Activated T-cell treated with anti-CD3 and anti-CD28 coated beads for 1 hour (primary cell): Measurements from ENCODE around the gene RAB11A.
"Not testable (repeated sequence)": the region's sequence is repeated elsewhere in the genome, so short reads cannot be mapped to it uniquely, and the experiment has no call there.

ENCODE experiments used
- DNase-seq: peaks from one replicate; pipeline ENCODE4 v3.0.0-alpha.2; 2020; ENCODE audit warnings: low read depth

RAB11A gene

DNA sequence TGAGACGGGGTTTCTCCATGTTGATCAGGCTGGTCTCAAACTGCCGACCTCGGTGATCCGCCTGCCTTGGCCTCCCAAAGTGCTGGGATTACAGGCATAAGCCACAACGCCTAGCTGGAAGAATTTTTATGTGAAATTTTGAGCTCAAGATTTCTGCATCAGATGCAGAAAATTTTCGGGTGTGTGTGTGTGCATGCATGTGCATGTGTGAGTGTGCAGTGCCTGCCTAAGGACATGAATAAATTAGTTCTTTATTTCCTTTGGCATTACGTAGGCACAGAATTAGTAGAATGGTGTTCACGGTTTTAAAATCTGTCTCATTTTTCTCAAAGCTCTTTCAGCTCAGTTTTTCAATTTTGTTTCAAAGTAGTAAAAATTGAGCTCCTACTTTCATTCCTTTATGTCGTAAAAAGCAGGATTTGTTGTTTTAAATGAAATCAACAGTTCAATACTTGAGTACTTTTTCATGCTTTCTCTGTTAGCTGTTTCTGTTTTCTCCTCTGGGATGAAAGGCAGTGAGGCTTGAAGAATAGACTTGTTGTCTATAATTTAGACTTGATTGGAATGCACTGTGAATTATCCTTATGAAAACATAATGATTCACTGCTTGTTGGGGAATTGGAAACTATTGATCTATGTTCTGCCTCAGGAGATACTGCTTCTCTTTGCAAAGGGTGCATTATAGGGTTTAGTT is 23.3 kb upstream of the RAB11A start:
- DNase-seq, result no peak

DNA sequence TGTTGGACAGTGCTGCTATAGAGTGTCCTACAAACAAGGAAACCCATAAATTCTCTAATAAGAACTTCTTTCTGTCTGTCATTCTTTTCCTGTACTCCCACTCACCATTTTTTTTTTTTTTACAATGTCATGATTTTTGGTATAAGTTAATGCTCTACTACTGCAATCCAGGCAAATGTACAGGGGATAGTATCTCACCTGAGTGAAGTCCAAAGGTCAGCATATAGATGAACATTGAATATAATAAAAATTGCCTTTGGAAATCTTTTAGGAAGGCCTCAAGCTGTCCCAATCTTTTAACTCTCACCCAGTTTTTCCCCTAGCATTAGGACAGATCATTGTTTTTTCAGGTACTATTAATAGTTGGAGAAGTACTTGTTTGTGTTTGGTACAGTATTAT is 21.3 kb upstream of the RAB11A start:
- DNase-seq, result no peak

DNA sequence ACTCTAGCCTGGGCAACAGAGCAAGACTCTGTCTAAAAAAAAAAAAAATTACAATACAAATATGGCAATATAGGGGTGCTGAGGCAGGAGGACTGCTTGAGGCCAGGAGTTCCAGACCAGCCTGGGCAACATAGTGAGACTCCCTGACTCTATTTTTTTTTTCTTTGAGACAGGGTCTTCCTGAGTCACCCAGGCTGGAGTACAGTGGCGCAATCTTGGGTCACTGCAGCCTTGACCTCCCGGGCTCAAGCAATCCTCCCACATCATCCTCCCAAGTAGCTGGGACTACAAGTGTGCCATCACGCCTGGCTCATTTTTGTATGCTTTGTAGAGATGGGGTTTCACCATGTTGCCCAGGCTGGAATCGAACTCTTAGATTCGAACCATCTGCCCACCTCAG is 17.3 kb upstream of the RAB11A start:
- no peak for DNase-seq

DNA sequence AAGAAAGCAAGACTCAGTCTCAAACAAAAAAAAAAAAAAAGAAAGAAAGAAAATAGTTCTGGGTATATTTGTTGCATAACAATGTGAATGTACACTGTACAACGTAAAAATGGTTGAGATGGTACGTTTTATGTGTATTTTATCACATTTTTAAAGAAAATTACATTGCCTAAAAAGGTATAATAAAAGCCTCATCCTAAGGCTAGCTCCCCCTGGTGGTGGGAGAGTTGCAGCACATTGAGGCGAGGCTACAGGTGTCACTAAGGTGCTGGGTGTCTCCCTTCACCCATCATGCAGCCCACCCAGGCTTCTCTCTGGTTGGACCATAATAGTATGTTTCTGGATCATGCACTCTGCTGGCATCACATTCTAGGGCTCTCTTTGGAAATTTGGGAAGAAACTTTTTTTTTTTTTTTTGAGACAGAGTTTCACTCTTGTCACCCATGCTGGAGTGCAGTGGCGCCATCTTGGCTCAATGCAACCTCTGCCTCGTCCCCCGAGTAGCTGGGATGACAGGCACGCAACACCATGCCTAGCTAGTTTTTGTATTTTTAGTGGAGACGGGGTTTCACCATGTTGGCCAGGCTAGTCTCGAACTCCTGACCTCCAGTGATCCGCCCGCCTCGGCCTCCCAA is 12.4 kb upstream of the RAB11A start:
- DNase-seq, result peak; percentile 81

DNA sequence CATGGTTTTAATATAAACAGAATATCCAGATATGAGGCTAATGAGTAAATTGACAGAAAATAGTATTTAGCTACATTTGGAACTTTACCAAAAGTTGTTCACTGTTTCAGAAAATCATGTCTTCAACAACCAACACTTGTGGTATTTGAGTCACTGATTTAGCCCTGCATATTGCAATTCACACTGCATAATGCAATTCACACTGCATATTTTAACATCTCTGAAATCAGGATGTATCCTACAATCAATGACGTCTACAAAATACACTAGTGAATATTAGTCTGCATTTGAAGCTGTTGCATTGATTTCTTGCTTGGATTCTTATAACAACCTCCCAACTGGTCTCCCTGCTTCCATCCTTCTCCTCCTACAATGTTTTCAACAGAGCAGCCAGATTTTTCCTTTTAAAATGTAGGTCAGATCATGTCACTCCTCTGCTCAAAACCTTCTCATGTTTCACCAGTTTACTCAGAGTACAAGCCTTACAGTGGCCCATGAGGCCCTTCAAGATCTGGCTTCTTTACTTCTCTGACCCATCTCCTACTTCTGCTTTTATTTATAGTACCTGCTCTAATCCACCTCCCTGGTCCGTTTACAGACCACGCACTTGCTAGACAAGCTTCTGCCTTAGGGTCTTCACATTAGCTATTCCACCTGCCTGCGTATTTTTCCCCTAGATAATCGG is 11.4 kb upstream of the RAB11A start:
- DNase-seq, result no peak

DNA sequence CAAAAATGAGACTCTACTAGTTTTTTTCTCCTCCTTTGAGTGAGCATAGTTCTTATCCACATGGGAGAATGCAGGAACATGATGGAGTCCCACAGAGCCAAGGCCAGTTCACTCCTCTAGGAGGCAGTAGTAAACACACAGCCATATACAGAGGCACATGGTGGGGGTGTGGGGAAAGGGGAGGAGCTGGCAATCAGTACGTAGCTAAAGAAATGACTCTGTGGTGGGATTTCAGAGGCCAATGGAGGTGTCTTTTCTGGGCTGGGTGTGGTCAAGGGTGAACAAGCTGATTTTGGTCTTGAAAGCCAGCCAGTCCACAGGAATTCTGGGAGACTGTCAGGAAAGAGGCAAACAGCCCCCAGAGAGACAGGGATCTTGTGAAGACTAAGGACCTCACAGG is 6.6 kb upstream of the RAB11A start:
- DNase-seq, result peak; percentile 27

DNA sequence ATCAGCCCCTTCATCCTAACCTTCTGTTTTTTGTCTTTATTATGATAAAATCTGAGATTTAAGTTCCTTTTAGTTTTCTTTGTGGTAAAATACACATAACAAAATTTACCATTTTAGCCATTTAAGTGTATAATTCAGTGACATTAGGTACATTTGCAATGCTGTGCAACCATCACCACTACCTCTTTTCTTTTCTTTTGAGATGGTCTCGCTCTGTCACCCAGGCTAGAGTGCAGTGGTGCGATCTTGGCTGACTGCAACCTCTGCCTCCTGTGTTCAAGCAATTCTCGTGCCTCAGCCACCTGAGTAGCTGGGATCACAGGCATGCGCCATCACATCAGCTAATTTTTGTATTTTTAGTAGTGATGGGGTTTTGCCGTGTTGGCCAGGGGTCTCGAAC is 6.2 kb upstream of the RAB11A start:
- DNase-seq, result no peak

DNA sequence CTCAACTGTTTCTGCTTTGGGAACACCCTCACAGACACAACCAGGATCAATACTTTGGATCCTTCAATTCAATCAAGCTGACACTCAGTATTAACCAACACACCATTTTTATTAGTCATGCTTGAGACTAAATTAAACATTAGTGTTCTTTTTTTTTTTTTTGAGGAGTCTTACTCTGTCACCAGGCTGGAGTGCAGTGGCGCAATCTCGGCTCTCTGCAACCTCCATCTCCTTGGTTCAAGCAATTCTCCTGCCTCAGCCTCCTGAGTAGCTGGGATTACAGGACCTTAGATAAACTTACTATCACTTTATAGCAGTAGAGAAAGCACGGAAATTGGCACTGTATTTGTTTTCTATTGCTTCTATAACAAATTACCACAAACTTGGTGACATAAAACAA is 2.0 kb upstream of the RAB11A start:
- DNase-seq, result no peak

DNA sequence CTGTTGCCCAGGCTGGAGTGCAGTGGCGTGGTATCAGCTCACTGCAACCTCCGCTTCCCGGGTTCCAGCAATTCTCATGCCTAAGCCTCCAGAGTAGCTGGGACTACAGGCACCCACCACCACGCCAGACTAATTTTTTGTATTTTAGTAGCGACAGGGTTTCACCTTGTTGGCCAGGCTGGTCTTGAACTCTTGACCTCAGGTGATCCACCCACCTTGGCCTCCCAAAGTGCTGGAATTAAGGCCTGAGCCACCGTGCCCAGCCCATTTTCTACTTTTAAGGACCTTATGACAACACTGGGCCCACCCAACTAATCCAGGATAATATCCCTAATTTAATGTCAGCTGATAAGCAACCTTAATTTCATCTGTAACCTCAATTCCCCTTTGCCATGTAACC is 1.4 kb upstream of the RAB11A start:
- DNase-seq, result not testable (repeated sequence)

DNA sequence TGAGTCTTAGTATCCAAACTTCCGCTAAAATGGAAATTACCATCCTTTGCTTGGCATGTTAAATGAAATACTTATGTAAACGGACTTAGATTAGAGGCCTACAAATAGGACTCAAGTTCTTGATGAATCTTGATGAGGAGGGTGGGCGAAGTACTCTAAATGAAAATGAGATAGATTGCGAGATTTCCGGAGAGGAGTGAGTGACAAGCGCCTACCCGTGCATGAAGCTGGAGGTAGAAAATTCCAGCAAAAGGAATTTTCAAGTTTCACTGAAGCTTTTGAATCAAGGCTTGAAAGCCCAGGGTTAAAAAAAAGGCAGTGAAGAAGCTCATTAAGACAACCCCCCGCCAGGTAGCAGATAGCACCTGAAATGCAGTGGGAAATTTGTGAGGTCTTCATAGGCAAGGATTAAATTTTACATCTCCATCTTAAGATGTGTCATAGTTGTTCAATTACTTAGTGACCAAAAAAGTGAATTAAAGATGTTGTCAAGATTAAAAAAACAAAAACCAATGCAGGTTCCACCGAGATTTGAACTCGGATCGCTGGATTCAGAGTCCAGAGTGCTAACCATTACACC is 655 bp upstream of the RAB11A start:
- DNase-seq, result no peak

DNA sequence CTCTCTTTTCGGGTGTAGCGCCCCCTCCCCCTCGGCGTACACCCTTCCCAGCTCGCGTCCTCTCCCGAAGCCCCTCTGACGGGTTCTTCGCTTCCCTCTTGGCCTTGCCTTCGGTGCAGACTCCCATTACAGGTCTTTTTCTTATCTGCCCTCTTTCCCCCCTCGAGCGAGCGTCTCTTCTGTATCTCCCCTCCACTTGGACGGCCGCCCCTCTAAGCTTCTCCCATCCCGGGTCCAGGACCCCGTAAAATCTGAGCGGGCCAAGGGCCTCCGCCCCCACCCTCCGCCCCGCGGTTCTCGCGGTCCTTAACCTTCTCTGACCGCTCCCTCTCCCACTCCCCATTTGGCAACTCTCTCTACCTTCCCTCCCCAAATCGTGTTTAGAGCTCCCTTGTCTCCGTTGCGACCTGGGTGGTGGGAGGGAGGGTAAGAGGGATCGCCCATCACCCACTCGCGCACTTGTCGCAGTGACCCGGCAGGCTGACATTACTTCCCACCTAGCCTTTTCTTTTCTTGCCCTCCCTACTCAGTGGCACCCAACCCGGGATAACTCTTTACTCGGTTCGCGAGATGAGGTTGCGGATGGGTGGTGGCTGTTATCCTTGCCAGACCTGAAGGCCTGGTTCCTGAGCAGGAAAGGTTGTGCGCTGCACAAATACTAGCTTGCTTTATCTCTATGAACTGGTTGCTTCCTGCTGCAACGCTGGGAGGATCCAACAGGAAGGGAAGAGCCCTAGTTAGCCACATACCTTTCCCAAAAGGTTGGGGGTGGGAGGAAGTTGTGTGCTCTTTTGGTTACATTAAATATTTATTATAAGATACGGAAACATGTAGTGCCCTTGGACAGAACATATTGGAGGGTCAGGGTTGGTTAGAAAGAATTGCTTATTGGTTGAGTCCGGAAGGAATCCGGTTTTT is 922 bp downstream of the RAB11A start:
- DNase-seq, result no peak

DNA sequence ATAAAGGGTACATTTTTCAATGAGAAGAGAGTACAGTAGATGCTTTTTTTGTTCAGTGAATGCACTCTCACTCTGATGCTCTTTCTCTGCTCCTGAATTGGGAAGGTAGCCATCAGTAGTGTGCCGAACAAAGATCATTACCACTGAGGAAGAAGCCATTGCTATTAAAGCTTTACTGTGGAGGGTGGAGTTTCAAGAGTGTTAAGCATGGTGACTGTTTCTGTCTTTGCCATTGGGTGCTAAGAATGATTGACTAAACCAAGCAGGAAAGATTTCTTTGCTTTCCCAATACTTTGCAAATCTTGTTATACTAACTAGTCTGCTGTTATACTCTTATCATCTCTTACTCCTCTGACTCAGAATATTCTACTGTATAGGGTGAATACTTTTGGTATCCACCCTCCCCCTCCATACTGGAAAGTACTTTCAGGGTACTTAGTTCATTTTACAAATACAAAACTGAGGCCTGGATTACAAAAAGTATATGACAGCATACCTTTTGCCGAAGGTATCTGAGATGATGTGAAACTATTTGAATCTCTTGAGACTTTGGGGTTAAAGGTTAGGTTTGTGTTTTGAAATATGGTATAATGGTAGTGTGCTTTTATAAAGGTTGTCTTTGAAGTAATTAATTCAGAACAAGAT is 1.7 kb downstream of the RAB11A start:
- DNase-seq, result no peak

DNA sequence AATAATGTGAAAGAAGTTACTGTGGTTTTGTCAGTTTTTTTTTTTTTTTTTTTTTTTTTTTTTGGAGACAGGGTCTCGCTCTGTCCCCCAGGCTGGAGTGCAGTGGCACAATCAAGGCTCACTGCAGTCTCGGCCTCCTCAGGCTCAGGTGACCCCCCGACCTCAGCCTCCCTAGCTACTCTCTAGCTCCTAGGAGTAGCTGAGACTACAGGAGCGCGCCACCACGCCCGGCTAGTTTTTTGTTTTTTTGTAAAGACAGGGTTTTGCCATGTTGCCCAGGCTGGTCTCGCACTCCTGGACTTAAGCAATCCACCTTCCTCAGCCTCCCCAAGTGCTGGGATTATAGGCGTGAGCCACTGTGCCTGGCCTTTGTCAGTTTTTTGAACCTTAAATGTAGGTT is 2.6 kb downstream of the RAB11A start:
- DNase-seq, result not testable (repeated sequence)

DNA sequence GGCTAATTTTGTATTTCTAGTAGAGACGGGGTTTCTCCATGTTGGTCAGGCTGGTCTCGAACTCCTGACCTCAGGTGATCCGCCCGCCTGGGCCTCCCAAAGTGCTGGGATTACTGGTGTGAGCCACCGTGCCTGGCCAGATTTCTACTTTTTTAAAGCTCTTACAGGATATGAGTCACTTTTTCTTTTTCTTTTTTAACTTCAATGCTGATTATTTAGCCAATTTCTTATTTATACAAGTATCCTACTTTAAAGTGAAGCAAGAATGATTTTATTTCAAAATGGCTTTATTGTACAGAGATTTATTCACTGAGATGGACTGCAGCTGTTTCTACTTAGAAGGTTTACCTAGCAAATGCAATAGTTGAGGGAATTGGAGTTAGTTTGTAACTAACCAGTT is 3.3 kb downstream of the RAB11A start:
- not testable (repeated sequence) for DNase-seq

DNA sequence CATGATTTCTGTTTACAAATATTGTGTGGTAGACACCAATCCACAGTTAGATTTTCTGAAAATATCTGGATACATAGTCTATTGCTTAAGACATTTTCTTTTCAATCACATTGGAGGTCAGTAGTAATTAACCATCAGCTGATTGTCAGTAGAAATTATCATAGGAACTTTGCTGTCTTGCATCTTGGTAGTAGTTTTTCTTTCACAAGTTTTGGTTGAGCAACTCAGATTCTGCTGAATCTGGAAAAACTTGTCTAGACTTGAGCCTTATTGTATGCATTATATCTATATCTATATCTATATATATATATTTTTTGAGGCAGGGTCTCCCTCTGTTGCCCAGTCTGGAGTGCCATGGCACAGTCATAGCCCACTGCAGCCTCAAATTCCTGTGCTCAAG is 4.0 kb downstream of the RAB11A start:
- DNase-seq, result no peak

DNA sequence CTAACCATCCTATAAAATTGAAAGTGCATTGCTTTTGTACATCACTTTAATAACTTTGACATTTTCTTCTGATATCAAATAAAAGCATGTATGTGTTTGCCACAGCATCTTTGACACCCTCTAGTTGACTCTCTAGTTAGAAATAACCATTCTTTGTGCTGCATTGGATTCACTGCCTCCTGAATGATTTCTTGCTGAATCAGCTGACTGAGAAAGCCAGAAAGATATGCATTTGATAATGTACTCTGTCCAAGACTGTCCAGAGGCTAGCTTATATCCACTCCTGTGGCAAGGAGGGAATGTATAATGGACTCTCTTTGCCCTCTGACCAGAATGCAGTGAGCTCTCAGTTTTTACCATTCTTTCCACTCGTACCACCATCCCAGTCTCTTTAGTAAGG is 6.2 kb downstream of the RAB11A start:
- no peak for DNase-seq

DNA sequence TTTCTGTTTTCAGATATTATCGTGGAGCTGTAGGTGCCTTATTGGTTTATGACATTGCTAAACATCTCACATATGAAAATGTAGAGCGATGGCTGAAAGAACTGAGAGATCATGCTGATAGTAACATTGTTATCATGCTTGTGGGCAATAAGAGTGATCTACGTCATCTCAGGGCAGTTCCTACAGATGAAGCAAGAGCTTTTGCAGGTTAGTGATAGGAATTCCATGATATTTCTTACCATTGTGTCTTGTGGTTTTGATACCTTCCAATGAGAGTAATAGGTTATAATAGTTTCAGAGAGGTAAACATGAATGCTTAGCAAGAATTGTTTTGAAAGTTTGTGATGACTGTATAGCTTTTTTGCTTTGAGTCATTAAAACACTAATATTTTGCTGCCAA is 8.5 kb downstream of the RAB11A start:
- no peak for DNase-seq

DNA sequence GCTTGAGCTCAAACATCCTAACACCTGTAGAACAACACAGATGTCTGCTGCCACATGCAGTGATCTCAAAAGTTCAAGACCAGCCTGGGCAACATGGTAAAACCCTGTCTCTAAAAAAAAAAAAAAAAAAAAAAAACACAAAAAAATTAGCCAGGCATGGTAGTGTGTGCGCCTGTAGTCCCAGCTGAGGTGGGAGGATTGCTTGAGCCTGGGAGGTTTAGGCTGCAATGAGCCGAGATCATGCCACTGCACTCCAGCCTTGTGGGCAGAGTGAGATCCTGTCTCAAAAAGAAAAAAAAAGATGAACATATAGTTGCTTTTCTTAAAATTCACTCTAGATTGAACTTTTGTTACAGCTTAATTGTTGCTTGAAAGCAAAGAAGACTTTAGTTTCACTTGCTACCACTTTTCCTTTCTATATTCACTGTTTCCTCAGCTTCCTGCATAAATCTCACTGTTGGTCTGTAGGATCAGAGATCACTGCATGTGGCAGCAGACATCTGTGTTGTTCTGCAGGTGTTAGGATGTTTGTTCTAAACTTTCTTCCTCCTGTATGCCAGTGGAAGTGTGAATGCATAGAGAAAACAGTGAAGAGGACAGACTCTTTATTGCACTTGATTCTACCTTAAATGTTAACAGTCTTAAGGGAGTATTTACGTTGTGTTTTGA is 12.6 kb downstream of the RAB11A start:
- no peak for DNase-seq

DNA sequence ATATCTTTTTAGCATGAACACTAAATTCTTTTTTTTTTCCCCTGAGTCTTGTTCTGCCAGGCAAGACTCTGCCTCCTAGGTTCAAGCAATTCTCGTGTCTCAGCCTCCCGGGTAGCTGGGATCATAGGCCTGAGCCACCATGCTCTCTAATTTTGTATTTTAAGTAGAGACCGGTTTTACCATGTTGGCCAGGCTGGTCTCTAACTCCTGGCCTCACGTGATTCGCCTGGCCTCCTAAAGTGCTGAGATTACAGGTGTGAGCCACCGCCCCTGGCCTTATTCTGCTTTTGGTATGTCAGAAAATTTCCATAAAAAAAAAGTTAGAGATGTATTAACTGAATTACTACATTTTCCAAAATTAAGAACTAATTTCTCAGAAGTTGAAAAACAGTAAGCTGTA is 14.3 kb downstream of the RAB11A start:
- no peak for DNase-seq

DNA sequence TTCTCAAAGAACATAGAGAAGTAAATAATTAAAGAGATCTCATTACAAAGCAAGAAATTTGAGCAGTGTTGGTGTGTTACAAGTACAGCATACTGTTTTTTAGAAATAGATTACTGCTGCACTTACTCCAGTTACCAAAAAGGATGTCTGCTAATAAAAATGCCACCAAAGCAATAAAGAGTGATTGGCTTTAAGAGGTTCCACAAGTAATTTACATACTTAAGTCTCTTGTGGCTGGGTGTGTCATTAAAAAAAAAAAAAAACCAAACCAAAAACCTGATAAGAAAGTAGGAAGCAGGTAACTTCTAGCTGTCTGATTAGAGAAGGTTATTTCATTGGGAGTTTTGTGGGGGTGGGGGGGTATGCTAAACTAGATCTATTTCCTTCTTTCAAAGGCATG is 15.2 kb downstream of the RAB11A start:
- no peak for DNase-seq

DNA sequence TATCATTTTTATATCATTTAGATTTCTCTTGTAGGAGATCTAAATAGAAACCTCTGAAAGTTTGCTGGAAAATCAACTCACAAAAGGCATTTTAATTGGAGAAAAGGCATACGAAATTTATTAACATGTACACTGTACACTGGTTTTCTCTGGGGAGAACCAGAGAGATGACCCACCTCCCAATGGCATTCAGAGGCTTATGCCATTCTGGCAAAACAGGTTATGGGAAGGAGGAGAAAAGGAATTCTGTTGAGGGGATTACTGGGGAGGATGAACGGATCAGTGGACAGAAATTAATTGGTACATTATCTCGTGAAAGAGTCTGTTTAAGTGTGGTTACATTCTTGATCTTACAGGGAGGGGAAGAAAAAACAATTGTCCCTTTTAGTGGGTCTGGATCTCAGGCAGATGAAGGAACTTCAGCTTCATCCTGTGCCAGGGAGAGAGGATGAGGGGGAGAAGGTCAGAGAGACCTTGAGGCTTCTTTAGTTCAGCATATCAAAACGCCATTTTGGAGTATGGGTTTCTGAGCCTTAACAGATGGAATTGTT is 16.5 kb downstream of the RAB11A start:
- DNase-seq, result no peak
